ENCODE results near the gene CCDC102B.
"Not testable (repeated sequence)": the region's sequence is repeated elsewhere in the genome, so short reads cannot be mapped to it uniquely, and the experiment has no call there.

The CCDC102B gene

DNA sequence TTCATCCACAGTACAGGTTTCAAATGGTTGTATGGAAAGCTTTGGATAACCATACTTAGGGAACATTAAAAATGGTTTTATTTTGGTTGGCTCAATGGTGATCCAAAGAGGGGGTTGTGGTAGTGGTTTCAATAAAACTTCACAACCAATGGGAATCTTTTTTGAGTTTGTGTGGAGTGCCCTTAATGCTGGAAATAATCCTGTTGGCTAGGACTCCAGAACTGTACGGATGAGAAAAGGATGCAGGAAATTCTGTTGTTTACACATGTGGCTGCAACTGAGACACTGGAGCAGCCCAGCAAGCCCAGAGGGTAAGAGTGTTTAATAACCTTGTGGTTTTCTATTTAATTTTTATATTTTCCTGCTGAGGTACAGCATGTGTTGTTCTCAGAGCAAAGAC lies at the start of gene CCDC102B:
Gene CCDC102B (plus strand): TSS at position 210 of the 400 bp plus-strand sequence. CDS start 38,684 bp downstream, outside the sequence.
- no peak for DNase-seq (ENCODE audit: low spot score)

DNA sequence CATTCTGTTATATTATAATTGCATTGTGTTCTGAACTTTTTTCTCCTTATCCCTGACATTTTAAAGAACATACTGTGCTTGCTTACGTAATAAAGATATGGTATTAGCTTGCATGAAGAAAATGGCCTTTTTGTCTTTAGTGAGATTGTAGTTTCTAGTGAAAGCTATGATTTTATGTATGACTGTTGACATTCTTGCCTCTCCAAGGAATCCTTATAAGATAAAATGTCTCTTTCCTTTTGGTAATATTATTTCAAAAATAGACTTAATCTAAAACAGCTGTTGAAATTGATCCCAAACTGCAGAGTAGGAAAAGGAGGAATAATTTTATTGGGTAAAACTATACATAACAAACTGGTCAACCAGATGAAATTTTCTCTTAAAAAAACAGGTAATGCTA lies 40.8 kb upstream of the CCDC102B start:
- DNase-seq (ENCODE audit: low spot score): no peak

DNA sequence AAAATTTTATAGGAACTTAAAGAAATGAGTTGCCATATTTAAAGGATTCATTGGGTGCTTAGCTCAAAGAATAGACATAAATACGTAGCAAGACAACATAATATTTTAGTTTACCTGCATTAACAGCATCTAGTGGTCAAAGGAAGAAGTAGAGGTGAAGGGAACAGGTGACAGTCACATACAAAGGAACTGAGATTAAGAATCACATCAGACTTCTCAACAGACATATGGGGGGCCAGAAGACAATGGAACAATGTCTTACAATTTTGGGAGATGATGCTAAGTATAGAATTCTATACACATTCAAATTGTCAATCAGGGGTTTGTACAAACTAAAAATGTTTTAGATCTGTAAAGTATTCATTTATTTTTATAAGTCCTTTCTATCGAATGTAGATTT lies 38.6 kb upstream of the CCDC102B start:
- DNase-seq (ENCODE audit: low spot score): no peak

DNA sequence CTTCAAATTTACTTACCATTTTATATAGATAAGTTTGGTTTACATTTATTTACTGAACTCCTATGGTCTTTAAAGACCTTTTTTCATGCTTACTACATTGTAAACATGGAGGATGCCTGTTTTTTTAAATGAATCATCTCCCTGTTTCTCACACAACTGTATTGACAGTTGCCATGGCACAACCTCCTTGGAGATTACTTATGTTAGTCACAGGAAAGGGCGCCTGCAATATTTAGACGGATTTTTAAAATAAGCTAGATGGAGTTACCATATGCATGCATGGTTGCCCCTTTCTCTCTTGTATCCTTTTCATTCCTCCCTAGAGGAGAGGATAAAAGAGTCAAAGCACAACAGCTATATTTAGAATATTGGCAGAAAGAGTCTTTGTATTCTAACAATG lies 34.8 kb upstream of the CCDC102B start:
- no peak for DNase-seq (ENCODE audit: low spot score)

GRCh38 chr18:68764016-68764415 lies 33.9 kb upstream of the CCDC102B start:
- DNase-seq (ENCODE audit: low spot score): no peak

DNA sequence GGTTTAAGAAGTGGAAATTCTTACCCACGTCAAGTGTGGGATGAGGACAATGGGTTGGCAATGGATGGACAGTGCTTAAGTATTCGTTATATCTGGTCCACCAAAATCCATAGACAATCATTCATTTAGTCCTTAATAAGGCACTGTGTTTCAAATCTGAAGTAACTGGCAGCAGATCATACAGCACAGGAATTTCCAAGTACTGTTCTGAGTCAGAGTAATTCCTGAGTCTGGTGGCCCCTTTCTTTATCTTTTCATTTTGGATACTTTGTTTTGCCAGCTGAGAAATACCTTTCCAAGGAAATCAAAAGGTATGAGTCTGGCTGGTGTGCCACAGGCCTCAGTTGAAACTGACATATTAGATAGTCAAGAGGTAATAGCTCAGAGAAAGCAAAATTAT lies 31.4 kb upstream of the CCDC102B start:
- DNase-seq (ENCODE audit: low spot score): no peak

GRCh38 chr18:68769461-68769860 lies 28.4 kb upstream of the CCDC102B start:
- DNase-seq (ENCODE audit: low spot score): no peak

GRCh38 chr18:68772268-68772667 lies 25.6 kb upstream of the CCDC102B start:
- DNase-seq (ENCODE audit: low spot score): no peak

- DNase-seq (ENCODE audit: low spot score): no peak
Measured at GRCh38 chr18:68778280-68778886, 19.5 kb upstream of the CCDC102B start.

DNA sequence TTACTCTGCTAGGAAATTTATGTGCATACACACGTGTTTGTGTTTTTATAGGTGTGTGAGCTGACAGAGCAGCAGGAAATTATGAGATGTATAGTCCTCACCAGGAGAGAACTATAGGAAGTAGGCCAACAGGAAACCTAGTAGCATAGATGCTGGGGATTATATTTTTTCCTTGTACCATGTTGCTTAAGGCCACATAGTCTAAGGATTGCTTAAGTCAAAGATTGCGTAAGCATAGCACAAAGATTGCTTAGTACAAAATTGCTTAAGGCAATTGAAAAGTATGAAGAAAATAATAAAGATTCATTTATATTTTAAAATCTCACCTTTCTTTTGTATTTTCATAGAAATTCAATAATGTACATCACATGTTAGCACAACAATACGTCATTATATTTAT lies 18.7 kb upstream of the CCDC102B start:
- DNase-seq (ENCODE audit: low spot score): no peak

DNA sequence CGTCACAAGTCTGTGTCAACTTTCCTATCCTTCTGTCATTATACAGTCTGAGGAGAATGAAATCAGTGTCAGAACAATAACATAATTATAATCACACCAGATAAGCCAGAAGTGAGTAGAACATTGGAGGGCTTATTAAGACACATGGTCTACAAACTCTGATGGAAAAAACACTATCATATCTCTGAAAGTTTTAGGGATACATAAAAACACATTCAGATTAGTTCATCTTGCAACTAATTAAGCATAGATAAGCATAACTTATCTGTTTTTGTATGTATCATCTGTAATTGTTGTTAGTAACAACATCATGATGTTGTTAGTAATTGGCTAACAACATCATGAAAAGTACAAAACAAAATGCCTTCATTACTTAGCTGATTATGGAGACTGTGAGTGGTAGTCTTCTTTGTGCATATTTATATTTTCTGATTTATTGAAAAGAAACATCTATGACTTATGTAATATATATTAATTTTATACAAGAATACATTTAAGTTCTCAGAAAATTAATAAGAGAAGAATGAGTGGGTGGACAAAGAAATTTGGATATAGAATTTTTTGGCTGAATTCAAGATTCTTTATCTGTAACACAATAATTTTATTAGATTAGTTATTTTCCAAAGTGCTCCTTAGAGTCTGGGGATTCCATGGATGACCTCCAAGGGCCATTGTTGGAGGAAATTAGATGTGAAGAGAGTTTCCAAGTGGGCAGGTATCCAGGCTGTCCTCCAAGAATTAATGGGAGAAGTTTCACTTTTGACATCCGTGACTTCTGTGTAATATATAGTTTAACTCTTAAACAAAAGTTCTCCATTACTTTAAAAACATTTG lies 16.9 kb upstream of the CCDC102B start:
- DNase-seq (ENCODE audit: low spot score): no peak

- DNase-seq (ENCODE audit: low spot score): no peak
Measured at GRCh38 chr18:68783506-68783905, 14.4 kb upstream of the CCDC102B start.

DNA sequence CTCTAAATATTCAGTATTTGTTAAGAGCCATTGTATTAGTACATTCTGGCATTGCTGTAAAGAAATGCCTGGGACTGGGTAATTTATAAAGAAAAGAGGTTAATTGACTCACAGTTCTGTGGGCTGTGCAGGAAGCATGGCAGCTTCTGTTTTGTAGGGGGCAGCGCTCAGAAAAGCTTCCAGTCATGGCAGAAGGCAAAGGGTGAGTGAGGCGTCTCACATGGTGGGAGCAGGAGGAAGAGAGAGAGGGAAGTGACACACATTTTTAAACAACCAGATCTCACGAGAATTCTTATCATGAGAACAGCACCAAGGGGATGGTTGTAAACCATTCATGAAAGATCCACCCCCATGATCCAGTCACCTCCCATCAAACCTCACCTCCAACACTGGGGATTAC lies 13.8 kb upstream of the CCDC102B start:
- no peak for DNase-seq (ENCODE audit: low spot score)

- not testable (repeated sequence) for DNase-seq (ENCODE audit: low spot score)
Measured at GRCh38 chr18:68790290-68790689, 7.6 kb upstream of the CCDC102B start.

GRCh38 chr18:68791801-68792200 lies 6.1 kb upstream of the CCDC102B start:
- no peak for DNase-seq (ENCODE audit: low spot score)

GRCh38 chr18:68793951-68794350 lies 3.9 kb upstream of the CCDC102B start:
- DNase-seq (ENCODE audit: low spot score): no peak

GRCh38 chr18:68796936-68797690 lies 767 bp upstream of the CCDC102B start:
- DNase-seq (ENCODE audit: low spot score): no peak

- no peak for DNase-seq (ENCODE audit: low spot score)
Measured at GRCh38 chr18:68800075-68800474, 2.2 kb downstream of the CCDC102B start.

DNA sequence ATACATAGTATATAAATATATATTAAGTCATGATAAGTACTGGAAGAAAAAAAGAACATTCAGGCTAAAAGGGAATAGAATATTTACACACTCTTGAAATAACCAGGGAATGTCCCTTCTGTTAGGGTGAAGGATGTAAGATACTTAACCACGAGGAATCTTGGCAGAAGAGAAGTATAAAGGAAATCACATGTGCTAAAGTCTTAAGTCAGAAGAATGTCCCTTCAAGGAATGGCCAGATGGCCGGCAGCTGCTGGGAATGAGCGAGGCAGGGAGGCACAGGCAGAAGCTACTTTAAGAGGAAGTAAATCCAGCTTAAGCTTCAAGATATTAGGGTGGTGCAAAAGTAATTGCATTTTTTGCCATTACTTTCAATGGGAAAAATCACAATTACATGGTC lies 5.5 kb downstream of the CCDC102B start:
- DNase-seq (ENCODE audit: low spot score): no peak

DNA sequence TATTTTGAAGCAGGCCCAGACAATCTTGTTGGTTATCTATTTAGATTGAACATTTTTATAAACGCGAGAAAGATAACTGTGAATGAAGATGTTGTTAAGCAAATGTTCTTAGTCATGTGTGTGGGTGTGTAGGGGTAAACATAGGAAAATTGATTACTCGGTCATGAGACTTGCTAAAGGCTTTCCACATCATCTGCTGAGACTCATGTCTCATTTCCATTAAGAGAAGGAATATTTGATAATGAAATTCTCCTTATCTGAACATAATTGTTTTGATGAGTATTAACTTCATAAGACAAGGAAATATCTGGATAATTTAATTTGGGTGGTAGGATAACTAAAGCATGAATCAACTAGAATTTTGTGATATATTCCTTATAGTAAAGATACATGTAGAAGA lies 19.7 kb downstream of the CCDC102B start:
- DNase-seq (ENCODE audit: low spot score): no peak

DNA sequence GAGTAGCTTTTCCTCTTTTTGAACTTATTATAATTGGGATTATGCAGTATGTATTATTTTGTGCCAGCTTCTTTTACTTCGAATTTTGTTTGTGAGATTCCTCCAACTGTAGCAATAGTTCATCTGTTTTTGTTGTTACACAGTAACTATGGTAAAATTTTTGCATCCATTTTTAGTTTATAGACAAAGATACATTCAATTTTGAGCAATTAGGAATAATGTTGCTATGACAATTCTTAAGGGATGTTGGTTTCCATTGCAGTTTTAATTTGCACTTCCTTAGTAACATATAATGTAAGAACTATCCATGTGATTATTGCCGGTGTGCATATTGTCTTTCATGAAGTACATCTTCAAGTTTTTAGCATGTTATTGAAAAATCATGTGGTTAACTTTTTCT lies 20.7 kb downstream of the CCDC102B start:
- DNase-seq (ENCODE audit: low spot score): no peak

- no peak for DNase-seq (ENCODE audit: low spot score)
Measured at GRCh38 chr18:68822926-68823325, 25.0 kb downstream of the CCDC102B start.

DNA sequence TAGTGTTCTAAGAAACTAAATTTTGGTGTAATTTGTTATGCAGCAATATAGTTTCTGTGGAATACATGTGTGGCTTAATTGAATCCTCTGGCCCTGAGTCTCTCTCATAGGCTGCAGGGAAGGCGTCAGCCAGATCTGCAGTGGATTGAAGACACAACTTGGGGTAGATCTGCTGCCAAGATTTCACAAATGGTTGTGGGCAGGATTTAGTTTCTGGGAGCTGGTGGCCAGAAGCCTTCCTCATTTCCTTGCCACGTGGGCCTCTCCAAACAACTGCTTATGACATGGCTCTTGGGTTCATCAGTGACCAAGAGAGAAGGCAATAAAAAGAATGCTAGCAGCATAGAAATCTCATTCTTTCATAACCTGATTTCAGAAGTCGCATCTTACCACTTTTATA lies 28.2 kb downstream of the CCDC102B start:
- DNase-seq (ENCODE audit: low spot score): no peak

All from germinal center (tissue), 1 donor.